ENCODE results near the gene DSP.

GRCh38 chr6:7594579-7595125 is 53.2 kb downstream of the DSP start:
- TF ChIP-seq CTCF (IDR thresholded peaks at IDR 0.05) (no peak), POLR2A (IDR thresholded peaks at IDR 0.05) (no peak), POLR2AphosphoS5 (IDR thresholded peaks at IDR 0.05) (no peak)

All from sigmoid colon (tissue), 4 donors.